ENCODE results near the gene CGAS. TPM values are rescaled to one million over a fixed set of nuclear protein-coding genes. Genes with fewer than 3 reads are reported as not detected.
"Not testable (repeated sequence)": the region's sequence is repeated elsewhere in the genome, so short reads cannot be mapped to it uniquely, and the experiment has no call there.

The CGAS gene
- total RNA-seq, 1 donor, result 6.2 TPM

- H3K27me3 ChIP-seq (ENCODE audit: insufficient read depth, low read length), result no peaks in the 10 kb centered on the region
- no peak for TF ChIP-seq CTCF (IDR thresholded peaks at IDR 0.05; ENCODE audit: extremely low read depth, low read depth, low read length)
- no peak overlapping the region for H3K4me2 ChIP-seq (ENCODE audit: insufficient read depth, low read length)
- no peaks in the 10 kb centered on the region for H3K9me3 ChIP-seq (ENCODE audit: low read depth, low read length)
- DNase-seq (ENCODE audit: insufficient read length, low spot score, missing footprints), result no peak
- no peaks in the 10 kb centered on the region for H3K79me2 ChIP-seq (ENCODE audit: insufficient read depth, low read length)
- H4K20me1 ChIP-seq (ENCODE audit: insufficient read depth, low read length), result no peaks in the 10 kb centered on the region
- H3K36me3 ChIP-seq (ENCODE audit: insufficient read depth, low read length), result peaks cover 50% of the 10 kb centered on the region
- no peak overlapping the region for H2AFZ ChIP-seq (ENCODE audit: low read length)
- H3K4me1 ChIP-seq (ENCODE audit: insufficient read depth, low read length), result no peaks in the 10 kb centered on the region
- no peak overlapping the region for H3K4me3 ChIP-seq (ENCODE audit: insufficient read depth, low read length)
- no peak overlapping the region for H3K27ac ChIP-seq (ENCODE audit: low read depth, low read length)
Measured at GRCh38 chr6:73471686-73472290, 19.7 kb upstream of the CGAS start.

GRCh38 chr6:73461537-73462350 lies 9.6 kb upstream of the CGAS start, which contains the start of gene MTO1:
TSS of gene MTO1 (plus strand) at chr6:73461737. CDS start at chr6:73461855, 118 bp downstream.
- Histone ChIP-seq H3K36me3 (ENCODE audit: insufficient read depth, low read length) (peaks cover 9% of the 10 kb centered on the region), H3K27me3 (ENCODE audit: insufficient read depth, low read length) (no peaks in the 10 kb centered on the region), H3K79me2 (ENCODE audit: insufficient read depth, low read length) (peaks cover 40% of the 10 kb centered on the region), H4K20me1 (ENCODE audit: insufficient read depth, low read length) (no peaks in the 10 kb centered on the region), H2AFZ (ENCODE audit: low read length) (peak within 1 kb of the TSS; percentile 96), H3K9me3 (ENCODE audit: low read depth, low read length) (no peaks in the 10 kb centered on the region), H3K27ac (ENCODE audit: low read depth, low read length) (peak within 1 kb of the TSS; percentile 84), H3K4me1 (ENCODE audit: insufficient read depth, low read length) (peaks cover 3% of the 10 kb centered on the region), H3K4me3 (ENCODE audit: insufficient read depth, low read length) (peak within 1 kb of the TSS; percentile 81), H3K4me2 (ENCODE audit: insufficient read depth, low read length) (peak within 1 kb of the TSS; percentile 99)
- TF ChIP-seq CTCF (IDR thresholded peaks at IDR 0.05; ENCODE audit: extremely low read depth, low read depth, low read length), result no peak
- peak; percentile 96 for DNase-seq (ENCODE audit: insufficient read length, low spot score, missing footprints)

- Histone ChIP-seq H3K36me3 (ENCODE audit: insufficient read depth, low read length) (no peaks in the 10 kb centered on the region), H2AFZ (ENCODE audit: low read length) (no peak overlapping the region), H4K20me1 (ENCODE audit: insufficient read depth, low read length) (no peaks in the 10 kb centered on the region), H3K27ac (ENCODE audit: low read depth, low read length) (no peak overlapping the region), H3K4me2 (ENCODE audit: insufficient read depth, low read length) (no peak overlapping the region), H3K79me2 (ENCODE audit: insufficient read depth, low read length) (peaks cover 29% of the 10 kb centered on the region), H3K27me3 (ENCODE audit: insufficient read depth, low read length) (no peaks in the 10 kb centered on the region), H3K4me1 (ENCODE audit: insufficient read depth, low read length) (peaks cover 3% of the 10 kb centered on the region), H3K9me3 (ENCODE audit: low read depth, low read length) (no peaks in the 10 kb centered on the region), H3K4me3 (ENCODE audit: insufficient read depth, low read length) (no peak overlapping the region)
- TF ChIP-seq CTCF (IDR thresholded peaks at IDR 0.05; ENCODE audit: extremely low read depth, low read depth, low read length), result no peak
- no peak for DNase-seq (ENCODE audit: insufficient read length, low spot score, missing footprints)
Measured at GRCh38 chr6:73460056-73460455, 8.0 kb upstream of the CGAS start.

GRCh38 chr6:73459474-73459873 lies 7.4 kb upstream of the CGAS start:
- H3K9me3 ChIP-seq (ENCODE audit: low read depth, low read length); H3K36me3 ChIP-seq (ENCODE audit: insufficient read depth, low read length); H3K27ac ChIP-seq (ENCODE audit: low read depth, low read length); H4K20me1 ChIP-seq (ENCODE audit: insufficient read depth, low read length); H3K27me3 ChIP-seq (ENCODE audit: insufficient read depth, low read length); H2AFZ ChIP-seq (ENCODE audit: low read length); DNase-seq (ENCODE audit: insufficient read length, low spot score, missing footprints); H3K4me2 ChIP-seq (ENCODE audit: insufficient read depth, low read length); H3K4me3 ChIP-seq (ENCODE audit: insufficient read depth, low read length); H3K4me1 ChIP-seq (ENCODE audit: insufficient read depth, low read length): not testable (repeated sequence)
- H3K79me2 ChIP-seq (ENCODE audit: insufficient read depth, low read length), result peaks cover 25% of the 10 kb centered on the region

Measured in osteoblast (primary cell).